NT2/D1 (cell line): ENCODE data around the gene CD81.

Source experiments
- DNase-seq: peaks from one replicate; pipeline ENCODE4 v3.0.0-alpha.2; 2011; ENCODE audit warnings: low read depth, low spot score
- H3K27me3 ChIP-seq: 2 replicates; pipeline ENCODE4 v1.6.0; 2011; ENCODE audit warnings: mild to moderate bottlenecking; ENCODE audit not compliant: insufficient read length, insufficient read depth
- H3K36me3 ChIP-seq: 2 replicates; pipeline ENCODE4 v1.6.1; 2011; ENCODE audit warnings: mild to moderate bottlenecking, low read length, mixed read lengths; ENCODE audit not compliant: insufficient read depth, insufficient read length
- H3K4me1 ChIP-seq: 2 replicates; pipeline ENCODE4 v1.5.1; 2011; ENCODE audit not compliant: insufficient read depth, insufficient read length
- H3K4me3 ChIP-seq: 2 replicates; pipeline ENCODE4 v1.5.1; 2011; ENCODE audit warnings: low read depth; ENCODE audit not compliant: insufficient read length
- H3K9ac ChIP-seq: 2 replicates; pipeline ENCODE4 v1.6.0; 2011; ENCODE audit warnings: low read depth; ENCODE audit not compliant: insufficient read length
- H3K9me3 ChIP-seq: 2 replicates; pipeline ENCODE4 v1.5.1; 2011; ENCODE audit warnings: mild to moderate bottlenecking, low read length; ENCODE audit not compliant: insufficient read depth
- SUZ12 ChIP-seq: IDR thresholded peaks from 2 replicates; pipeline ENCODE4 v1.6.1; 2011; ENCODE audit not compliant: insufficient read length, insufficient read depth; ENCODE audit errors: extremely low read depth
- YY1 ChIP-seq: IDR thresholded peaks from 2 replicates; pipeline ENCODE4 v1.6.1; 2011; ENCODE audit not compliant: insufficient read length, insufficient read depth
- ZNF274 ChIP-seq: IDR thresholded peaks from 2 replicates; pipeline ENCODE4 v1.6.1; 2011; ENCODE audit warnings: mild to moderate bottlenecking, low read depth, low read length

The CD81 gene

DNA sequence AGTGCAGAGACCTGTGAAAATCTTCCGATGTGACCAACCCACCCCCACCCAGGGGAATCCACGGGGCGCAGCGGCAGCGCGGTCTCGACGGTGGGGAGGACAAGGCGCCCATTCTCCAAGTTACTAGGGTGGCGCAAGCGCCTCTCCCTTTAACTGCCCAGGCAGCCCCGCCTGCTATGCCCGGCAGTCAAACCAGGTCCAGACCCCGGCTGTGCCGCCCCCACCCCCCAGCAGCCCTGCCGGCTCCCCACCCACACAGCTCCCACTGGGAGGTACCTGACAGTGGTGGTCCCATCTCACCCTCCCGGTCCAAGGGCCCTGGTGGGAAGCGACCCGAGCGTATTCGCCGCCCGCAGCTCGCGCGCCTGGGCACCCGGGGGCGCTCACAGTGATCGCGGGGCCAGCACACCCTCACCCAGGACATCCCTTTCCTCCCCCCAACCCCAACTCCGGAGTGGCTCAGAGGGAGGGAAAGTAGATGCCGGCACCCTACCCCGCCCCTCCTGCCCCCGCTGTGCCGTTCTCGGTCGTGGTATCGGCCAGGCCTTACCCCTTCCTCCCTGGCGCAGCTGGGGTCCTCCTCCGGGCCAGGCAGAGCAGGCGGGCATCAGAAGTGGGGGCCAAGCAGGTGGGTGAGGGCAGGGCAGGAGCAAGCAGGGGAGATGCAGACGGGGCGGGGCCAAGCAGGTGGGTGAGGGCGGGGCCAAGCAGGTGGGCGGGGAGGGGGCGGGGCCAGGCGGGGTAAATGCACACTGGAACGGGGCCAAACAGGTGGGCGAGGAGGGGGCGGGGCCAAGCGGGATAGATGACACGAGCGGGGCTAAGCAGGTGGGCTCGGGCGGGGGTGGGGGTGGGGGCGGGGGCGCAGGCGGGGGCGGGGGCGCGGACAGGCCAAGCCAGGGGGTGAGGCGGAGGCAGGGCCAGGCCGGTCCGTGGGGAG, 67.0 kb downstream of the CD81 start, which contains the start of gene TRPM5:
Gene TRPM5, minus strand, starts transcription at position 634 of the 940 bp plus-strand sequence. CDS start 21,478 bp downstream, outside the sequence.
- peaks cover 94% of the 10 kb centered on the region for H3K27me3 ChIP-seq
- H3K36me3 ChIP-seq = no peaks in the 10 kb centered on the region
- no peaks in the 10 kb centered on the region for H3K9me3 ChIP-seq
- H3K9ac ChIP-seq = peak within 1 kb of the TSS; percentile 77
- TF ChIP-seq YY1 (no peak), SUZ12 (no peak), ZNF274 (no peak)
- DNase-seq = no peak
- peaks cover 7% of the 10 kb centered on the region for H3K4me1 ChIP-seq
- peak within 1 kb of the TSS; percentile 57 for H3K4me3 ChIP-seq

DNA sequence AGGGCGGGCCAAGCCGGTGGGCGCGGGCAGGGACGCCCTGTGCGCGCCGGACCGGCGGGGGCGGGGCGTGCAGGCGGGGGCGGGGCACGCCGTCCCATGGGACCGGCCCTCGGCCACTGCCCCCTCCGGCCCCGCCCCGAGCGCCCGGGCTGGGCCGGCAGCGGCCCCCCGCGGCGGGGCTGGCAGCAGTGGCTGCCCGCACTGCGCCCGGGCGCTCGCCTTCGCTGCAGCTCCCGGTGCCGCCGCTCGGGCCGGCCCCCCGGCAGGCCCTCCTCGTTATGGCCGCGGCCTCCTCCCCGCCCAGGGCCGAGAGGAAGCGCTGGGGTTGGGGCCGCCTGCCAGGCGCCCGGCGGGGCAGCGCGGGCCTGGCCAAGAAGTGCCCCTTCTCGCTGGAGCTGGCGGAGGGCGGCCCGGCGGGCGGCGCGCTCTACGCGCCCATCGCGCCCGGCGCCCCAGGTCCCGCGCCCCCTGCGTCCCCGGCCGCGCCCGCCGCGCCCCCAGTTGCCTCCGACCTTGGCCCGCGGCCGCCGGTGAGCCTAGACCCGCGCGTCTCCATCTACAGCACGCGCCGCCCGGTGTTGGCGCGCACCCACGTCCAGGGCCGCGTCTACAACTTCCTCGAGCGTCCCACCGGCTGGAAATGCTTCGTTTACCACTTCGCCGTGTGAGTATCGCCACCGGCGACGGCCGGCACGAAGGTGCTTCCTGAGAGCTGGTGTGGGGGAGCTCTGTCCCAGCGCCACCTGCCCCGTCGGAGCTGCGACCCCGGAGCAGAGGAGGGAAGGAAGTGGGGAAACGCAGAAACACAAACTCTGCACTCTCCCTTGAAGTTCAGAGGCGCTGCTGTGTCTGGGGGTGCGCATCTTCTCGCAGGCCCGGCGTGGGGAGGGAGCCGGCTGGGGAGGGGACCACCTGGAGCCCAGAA, 68.0 kb downstream of the CD81 start, which contains the start of gene KCNQ1:
Gene KCNQ1, plus strand, starts transcription at position 188 of the 925 bp plus-strand sequence. Its CDS starts 91 bp downstream, at position 279.
- no peak for TF ChIP-seq SUZ12
- no peak for TF ChIP-seq YY1
- no peak for TF ChIP-seq ZNF274
- no peaks in the 10 kb centered on the region for H3K9me3 ChIP-seq
- H3K4me1 ChIP-seq = peaks cover 7% of the 10 kb centered on the region
- H3K9ac ChIP-seq = peak within 1 kb of the TSS; percentile 77
- H3K27me3 ChIP-seq = peaks cover 95% of the 10 kb centered on the region
- no peak for DNase-seq
- H3K36me3 ChIP-seq = no peaks in the 10 kb centered on the region
- H3K4me3 ChIP-seq = peak within 1 kb of the TSS; percentile 57

DNA sequence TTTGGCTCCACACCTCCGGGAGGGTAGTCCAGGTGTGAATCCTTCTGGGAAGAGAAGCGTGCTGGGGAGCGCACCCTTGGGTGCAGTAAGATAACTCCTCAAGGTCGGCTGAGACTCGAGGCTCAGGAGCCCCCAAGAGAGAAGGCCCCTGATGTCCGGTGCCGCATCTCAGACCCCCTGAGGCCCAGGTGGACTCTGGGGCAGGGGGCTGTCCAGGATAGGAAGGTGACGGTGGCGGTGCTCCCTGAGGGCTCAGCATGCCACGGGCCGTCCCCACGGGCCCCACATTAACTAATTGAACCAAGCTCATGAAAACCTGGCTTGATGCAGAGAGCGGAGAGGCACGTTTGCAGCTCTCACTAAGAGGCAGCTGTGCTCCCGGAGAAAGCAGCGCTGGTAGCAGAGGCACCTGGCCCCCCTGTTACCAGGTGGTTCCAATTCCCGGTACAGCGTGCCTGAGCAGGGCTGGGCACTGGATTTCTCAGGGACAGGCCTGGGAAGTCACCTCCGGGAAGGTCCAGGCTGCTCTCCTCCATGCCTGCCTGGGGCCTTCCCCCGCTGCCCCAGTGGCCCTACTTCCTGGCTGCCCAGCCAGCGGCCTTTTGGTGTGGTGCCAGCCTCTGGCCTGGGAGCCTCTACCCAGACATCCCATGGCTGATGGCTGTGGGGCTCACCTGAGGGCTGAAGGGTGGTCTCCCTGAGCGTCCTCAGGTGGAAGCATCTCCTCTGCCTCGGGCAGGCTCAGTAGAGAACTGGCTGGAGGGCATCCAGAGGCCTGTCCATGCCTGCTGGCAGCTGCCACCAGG, 68.8 kb downstream of the CD81 start:
- peak overlapping the region; percentile 77 for H3K9ac ChIP-seq
- TF ChIP-seq SUZ12 (no peak), ZNF274 (no peak), YY1 (no peak)

DNA sequence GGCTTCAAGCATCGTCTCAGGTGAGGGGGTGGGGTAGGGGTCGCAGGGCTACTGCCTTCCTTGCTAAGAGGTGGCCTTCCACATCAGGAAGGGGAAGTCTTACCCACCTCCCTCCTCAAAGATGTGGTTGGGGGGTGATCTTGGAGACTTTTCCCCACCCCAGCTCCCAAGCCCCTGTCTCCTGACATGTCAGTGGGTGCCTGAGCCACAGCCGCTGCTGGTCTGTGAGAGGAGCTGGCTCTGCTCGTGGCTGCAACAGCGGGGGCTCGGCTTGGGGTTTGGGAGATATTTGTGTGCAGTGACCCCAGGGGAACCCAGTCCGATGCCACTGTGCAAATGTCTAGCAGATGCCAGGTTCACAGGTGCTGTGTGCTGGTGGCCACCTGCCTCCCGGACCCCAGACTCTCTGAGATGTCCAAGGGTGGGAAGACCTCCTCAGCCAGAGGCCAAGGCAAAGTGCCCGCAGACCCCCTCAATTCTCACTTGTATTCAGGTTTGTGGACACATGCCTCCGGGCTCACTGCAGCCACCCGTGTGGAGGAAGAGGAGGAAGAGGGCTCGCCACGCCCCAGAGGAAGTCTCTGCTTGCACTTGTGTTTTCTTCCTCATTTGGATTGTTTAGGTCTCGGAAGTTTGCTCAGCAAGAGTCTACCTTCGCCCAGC, 69.6 kb downstream of the CD81 start:
- no peaks in the 10 kb centered on the region for H3K9me3 ChIP-seq
- H3K36me3 ChIP-seq = no peaks in the 10 kb centered on the region
- no peak for DNase-seq
- peaks cover 93% of the 10 kb centered on the region for H3K27me3 ChIP-seq
- H3K9ac ChIP-seq = no peak overlapping the region
- no peak overlapping the region for H3K4me3 ChIP-seq
- TF ChIP-seq SUZ12 = no peak
- no peak for TF ChIP-seq YY1
- no peak for TF ChIP-seq ZNF274
- H3K4me1 ChIP-seq = peaks cover 7% of the 10 kb centered on the region

More for the DNA sequence above, 68.8 kb downstream of the CD81 start:
- Histone ChIP-seq H3K4me1 (peaks cover 7% of the 10 kb centered on the region), H3K36me3 (no peaks in the 10 kb centered on the region), H3K4me3 (peak overlapping the region; percentile 57), H3K27me3 (peaks cover 95% of the 10 kb centered on the region), H3K9me3 (no peaks in the 10 kb centered on the region)
- no peak for DNase-seq
